SH-SY5Y (cell line): ENCODE measurements around the gene AACS.

Experiments used
- GATA2 ChIP-seq: IDR thresholded peaks from 2 replicates; pipeline ENCODE4 v1.6.1; 2011; ENCODE audit warnings: mild to moderate bottlenecking, low read depth, low read length
- GATA3 ChIP-seq: IDR thresholded peaks from 2 replicates; pipeline ENCODE4 v1.6.1; 2011; ENCODE audit warnings: low read depth, mild to moderate bottlenecking, low read length, moderate library complexity

- no peak for TF ChIP-seq GATA2
- TF ChIP-seq GATA3: no peak
These were observed at the start of gene AACS for GRCh38 chr12:125065021-125065918.
